GM12892 (cell line): Measurements from ENCODE around the gene SMG9.
"Not testable (repeated sequence)": the region's sequence is repeated elsewhere in the genome, so short reads cannot be mapped to it uniquely, and the experiment has no call there.

Experiments
- DNase-seq: peaks from one replicate; pipeline ENCODE4 v3.0.0; 2011; ENCODE audit not compliant: insufficient read length
- FAIRE-seq: peaks from 2 replicates; lab custom pipeline; 2011; peaks lifted over from hg19 to GRCh38; lab: Jason Lieb, UNC
- POLR2A ChIP-seq: IDR thresholded peaks from 2 replicates; pipeline ENCODE4 v1.6.1; 2011; ENCODE audit warnings: low read depth, low read length, control low read depth
- POLR2AphosphoS5 ChIP-seq: IDR thresholded peaks from 2 replicates; pipeline ENCODE4 v1.6.1; 2011; ENCODE audit warnings: low read depth, low read length, control low read depth
- TAF1 ChIP-seq: IDR thresholded peaks from 2 replicates; pipeline ENCODE4 v1.6.1; 2011; ENCODE audit warnings: low read depth, mild to moderate bottlenecking, control low read depth, low read length, borderline replicate concordance

SMG9 gene

GRCh38 chr19:43778651-43779050, 23.9 kb upstream of the SMG9 start:
- TF ChIP-seq TAF1 (no peak), POLR2A (no peak), POLR2AphosphoS5 (no peak)
- no peak for FAIRE-seq
- no peak for DNase-seq

GRCh38 chr19:43777163-43777695, 22.5 kb upstream of the SMG9 start:
- DNase-seq (no peak), FAIRE-seq (no peak)
- TF ChIP-seq POLR2AphosphoS5 = no peak
- TF ChIP-seq TAF1 = no peak

GRCh38 chr19:43776286-43776685, 21.5 kb upstream of the SMG9 start:
- DNase-seq = no peak
- FAIRE-seq = peak; percentile 14
- TF ChIP-seq POLR2AphosphoS5 (no peak), POLR2A (no peak), TAF1 (no peak)

- DNase-seq = no peak
- FAIRE-seq = no peak
- no peak for TF ChIP-seq TAF1
- no peak for TF ChIP-seq POLR2A
- TF ChIP-seq POLR2AphosphoS5 = no peak
Observed at GRCh38 chr19:43775299-43775890, 20.6 kb upstream of the SMG9 start.

- FAIRE-seq, DNase-seq: not testable (repeated sequence)
Observed at GRCh38 chr19:43774940-43775258, 20.1 kb upstream of the SMG9 start.

GRCh38 chr19:43774103-43774939, 19.6 kb upstream of the SMG9 start:
- DNase-seq = no peak
- FAIRE-seq = no peak
- TF ChIP-seq TAF1 (no peak), POLR2A (no peak), POLR2AphosphoS5 (no peak)

GRCh38 chr19:43773725-43774102, 19.0 kb upstream of the SMG9 start:
- TF ChIP-seq POLR2A (no peak), TAF1 (no peak), POLR2AphosphoS5 (no peak)
- DNase-seq (no peak), FAIRE-seq (no peak)

- TF ChIP-seq POLR2A (no peak), POLR2AphosphoS5 (no peak), TAF1 (no peak)
- DNase-seq (no peak), FAIRE-seq (no peak)
Observed at GRCh38 chr19:43769256-43769655, 14.5 kb upstream of the SMG9 start.

- DNase-seq = no peak
- TF ChIP-seq POLR2AphosphoS5 (no peak), POLR2A (no peak), TAF1 (no peak)
- no peak for FAIRE-seq
Observed at GRCh38 chr19:43768273-43769050, 13.7 kb upstream of the SMG9 start.

- FAIRE-seq (no peak), DNase-seq (no peak)
- TF ChIP-seq POLR2AphosphoS5 (no peak), TAF1 (no peak), POLR2A (no peak)
Observed at GRCh38 chr19:43767818-43768217, 13.1 kb upstream of the SMG9 start.

- DNase-seq (no peak), FAIRE-seq (no peak)
- TF ChIP-seq POLR2AphosphoS5 (no peak), POLR2A (no peak), TAF1 (no peak)
Observed at GRCh38 chr19:43767316-43767715, 12.6 kb upstream of the SMG9 start.
